ENCODE results near the gene TTLL10. TPM values are rescaled to one million over a fixed set of nuclear protein-coding genes. Genes with fewer than 3 reads are reported as not detected.

The TTLL10 gene
- polyA plus RNA-seq, 2 of the 4 experiments (the other 2 are of a cell fraction): not detected

GRCh38 chr1:1146026-1146425 lies 27.7 kb upstream of the TTLL10 start:
- Histone ChIP-seq H3K9me3 (no peaks in the 10 kb centered on the region), H3K4me3 (no peak overlapping the region), H3K4me1 (no peaks in the 10 kb centered on the region), H3K4me2 (no peak overlapping the region), H3K27ac (no peak overlapping the region)
- TF ChIP-seq ELK1 (IDR thresholded peaks at IDR 0.05; ENCODE audit: low read depth, low read length): no peak
- TF ChIP-seq MYC (IDR thresholded peaks at IDR 0.05; ENCODE audit: borderline replicate concordance, low read length): no peak
- no peak for TF ChIP-seq KDM1A (IDR thresholded peaks at IDR 0.05; ENCODE audit: low read depth)
- TF ChIP-seq, protein P1, sequence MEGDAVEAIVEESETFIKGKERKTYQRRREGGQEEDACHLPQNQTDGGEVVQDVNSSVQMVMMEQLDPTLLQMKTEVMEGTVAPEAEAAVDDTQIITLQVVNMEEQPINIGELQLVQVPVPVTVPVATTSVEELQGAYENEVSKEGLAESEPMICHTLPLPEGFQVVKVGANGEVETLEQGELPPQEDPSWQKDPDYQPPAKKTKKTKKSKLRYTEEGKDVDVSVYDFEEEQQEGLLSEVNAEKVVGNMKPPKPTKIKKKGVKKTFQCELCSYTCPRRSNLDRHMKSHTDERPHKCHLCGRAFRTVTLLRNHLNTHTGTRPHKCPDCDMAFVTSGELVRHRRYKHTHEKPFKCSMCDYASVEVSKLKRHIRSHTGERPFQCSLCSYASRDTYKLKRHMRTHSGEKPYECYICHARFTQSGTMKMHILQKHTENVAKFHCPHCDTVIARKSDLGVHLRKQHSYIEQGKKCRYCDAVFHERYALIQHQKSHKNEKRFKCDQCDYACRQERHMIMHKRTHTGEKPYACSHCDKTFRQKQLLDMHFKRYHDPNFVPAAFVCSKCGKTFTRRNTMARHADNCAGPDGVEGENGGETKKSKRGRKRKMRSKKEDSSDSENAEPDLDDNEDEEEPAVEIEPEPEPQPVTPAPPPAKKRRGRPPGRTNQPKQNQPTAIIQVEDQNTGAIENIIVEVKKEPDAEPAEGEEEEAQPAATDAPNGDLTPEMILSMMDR (IDR thresholded peaks at IDR 0.05): no peak
- TF ChIP-seq NR3C1 (IDR thresholded peaks at IDR 0.05): no peak
- TF ChIP-seq ZFP36 (IDR thresholded peaks at IDR 0.05; ENCODE audit: borderline replicate concordance, partially characterized antibody): no peak
- no peak for TF ChIP-seq HDAC2 (IDR thresholded peaks at IDR 0.05)
- TF ChIP-seq ESRRA (IDR thresholded peaks at IDR 0.05; ENCODE audit: borderline replicate concordance, low read length): no peak
- no peak for TF ChIP-seq NFE2L2 (conservative IDR thresholded peaks at IDR 0.05; ENCODE audit: low read length)
- no peak for TF ChIP-seq SREBF2 (IDR thresholded peaks at IDR 0.05)
- TF ChIP-seq RFX5 (IDR thresholded peaks at IDR 0.05): no peak
- no peak for TF ChIP-seq MAZ (IDR thresholded peaks at IDR 0.05; ENCODE audit: borderline replicate concordance, low read depth, low read length)
- no peak for TF ChIP-seq FOSB (CRISPR knock-in tag; IDR thresholded peaks at IDR 0.05)
- no peak for TF ChIP-seq CBX8 (IDR thresholded peaks at IDR 0.05)
- no peak for TF ChIP-seq HOXB5 (CRISPR knock-in tag; IDR thresholded peaks at IDR 0.05)
- no peak for TF ChIP-seq MAFK (IDR thresholded peaks at IDR 0.05; ENCODE audit: partially characterized antibody)
- TF ChIP-seq ZSCAN20 (CRISPR knock-in tag; IDR thresholded peaks at IDR 0.05): no peak
- TF ChIP-seq, protein P2, sequence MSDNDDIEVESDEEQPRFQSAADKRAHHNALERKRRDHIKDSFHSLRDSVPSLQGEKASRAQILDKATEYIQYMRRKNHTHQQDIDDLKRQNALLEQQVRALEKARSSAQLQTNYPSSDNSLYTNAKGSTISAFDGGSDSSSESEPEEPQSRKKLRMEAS (IDR thresholded peaks at IDR 0.05): no peak
- ChIA-PET POLR2A (no interaction called here), CTCF (no interaction called here)
- FAIRE-seq (no peak), ATAC-seq (no peak), DNase-seq (ENCODE audit: low read depth in 1 of 2, low spot score in 1 of 2) (no peak)
- 58% methylated on average over 3 of the region's 14 CpGs for WGBS (ENCODE audit: missing lambda C conversion rate)

DNA sequence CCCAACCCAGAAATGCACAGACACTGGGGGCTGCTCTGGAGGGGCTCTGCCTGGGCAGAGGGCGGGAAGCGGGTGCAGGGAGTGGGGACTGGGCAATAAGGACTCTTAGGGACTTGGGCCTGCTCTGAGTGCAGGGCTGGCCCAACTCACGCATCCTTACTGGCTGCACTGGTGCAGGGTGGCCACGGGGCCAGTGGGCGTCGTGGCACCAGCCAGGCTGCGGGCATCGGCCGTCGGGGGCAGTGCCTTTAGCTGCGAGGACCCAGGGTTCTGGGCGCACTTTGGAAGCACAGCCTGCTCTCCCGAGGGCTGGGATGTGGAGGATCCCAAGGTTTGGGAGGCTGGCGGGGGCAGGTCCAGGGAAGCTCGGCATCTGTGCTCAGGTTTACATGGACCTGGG lies 27.1 kb upstream of the TTLL10 start:
- no peaks in the 10 kb centered on the region for H3K4me1 ChIP-seq
- H3K4me2 ChIP-seq: no peak overlapping the region
- ATAC-seq: no peak
- ChIA-PET CTCF (no interaction called here), POLR2A (no interaction called here)
- no peak for FAIRE-seq
- no peak overlapping the region for H3K27ac ChIP-seq
- TF ChIP-seq EHMT2 (IDR thresholded peaks at IDR 0.05; ENCODE audit: low read depth) (no peak), JUN (IDR thresholded peaks at IDR 0.05) (no peak), ZNF302 (CRISPR knock-in tag; IDR thresholded peaks at IDR 0.05) (no peak), HDAC2 (IDR thresholded peaks at IDR 0.05) (no peak), TP53 (CRISPR knock-in tag; IDR thresholded peaks at IDR 0.05) (no peak), FOXS1 (CRISPR knock-in tag; IDR thresholded peaks at IDR 0.05) (no peak), GATA3 (IDR thresholded peaks at IDR 0.05; ENCODE audit: borderline replicate concordance) (no peak), RARB (CRISPR knock-in tag; IDR thresholded peaks at IDR 0.05) (no peak), NPAS2 (CRISPR knock-in tag; IDR thresholded peaks at IDR 0.05; ENCODE audit: borderline replicate concordance) (no peak), ELK1 (IDR thresholded peaks at IDR 0.05; ENCODE audit: low read depth, low read length) (no peak), BHLHE40 (IDR thresholded peaks at IDR 0.05; ENCODE audit: low read depth, low read length) (no peak), CEBPB (IDR thresholded peaks at IDR 0.05) (no peak), MYC (IDR thresholded peaks at IDR 0.05; ENCODE audit: borderline replicate concordance, low read length) (no peak), POLR2AphosphoS2 (conservative IDR thresholded peaks at IDR 0.05; ENCODE audit: low read length) (no peak)
- TF ChIP-seq, protein P3, sequence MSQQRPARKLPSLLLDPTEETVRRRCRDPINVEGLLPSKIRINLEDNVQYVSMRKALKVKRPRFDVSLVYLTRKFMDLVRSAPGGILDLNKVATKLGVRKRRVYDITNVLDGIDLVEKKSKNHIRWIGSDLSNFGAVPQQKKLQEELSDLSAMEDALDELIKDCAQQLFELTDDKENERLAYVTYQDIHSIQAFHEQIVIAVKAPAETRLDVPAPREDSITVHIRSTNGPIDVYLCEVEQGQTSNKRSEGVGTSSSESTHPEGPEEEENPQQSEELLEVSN (IDR thresholded peaks at IDR 0.05; ENCODE audit: borderline replicate concordance, low read depth): no peak
- H3K9me3 ChIP-seq: no peaks in the 10 kb centered on the region
- no peak for DNase-seq (ENCODE audit: low read depth in 1 of 2, low spot score in 1 of 2)
- WGBS (ENCODE audit: missing lambda C conversion rate): 71% methylated on average over 9 of the region's 15 CpGs
- no peak overlapping the region for H3K4me3 ChIP-seq
